WTC11 (cell line): ENCODE measurements around the gene MTCL1. TPM values are rescaled to one million over a fixed set of nuclear protein-coding genes. Genes with fewer than 3 reads are reported as not detected.

ENCODE experiments used
- ATAC-seq: fragments of 200-7000 bp; cut with Tn5 transposase; 2 replicates; pipeline ENCODE4 v1.10.0; 2021; ENCODE audit warnings: mild to moderate bottlenecking, moderate library complexity
- CTCF ChIA-PET: fragments of 300-600 bp; sonication (Branson Sonifier 250); formaldehyde crosslinking; loops from one replicate; lab custom pipeline; 2021; ENCODE audit warnings: antibody characterized with exemption; lab: Charles Lee
- POLR2A ChIA-PET: fragments of 350-600 bp; sonication (Branson Sonifier 250); formaldehyde crosslinking; loops from one replicate; lab custom pipeline; 2021; ENCODE audit warnings: antibody characterized with exemption; lab: Charles Lee
- DNase-seq: peaks from one replicate; pipeline ENCODE4 v3.0.0; 2021; ENCODE audit warnings: low spot score
- H3K27ac Mint-ChIP-seq: 2 replicates; pipeline ENCODE4 v1.8.0; 2021; ENCODE audit warnings: mixed read lengths
- H3K27me3 Mint-ChIP-seq: 2 replicates; pipeline ENCODE4 v1.8.0; 2021; ENCODE audit warnings: low read depth, mild to moderate bottlenecking, moderate library complexity, mixed read lengths
- H3K36me3 Mint-ChIP-seq: 2 replicates; pipeline ENCODE4 v1.8.0; 2021; ENCODE audit warnings: mixed read lengths
- H3K4me1 Mint-ChIP-seq: 2 replicates; pipeline ENCODE4 v1.8.0; 2022; ENCODE audit warnings: mixed read lengths
- H3K4me3 Mint-ChIP-seq: 2 replicates; pipeline ENCODE4 v1.8.0; 2021; ENCODE audit warnings: mild to moderate bottlenecking, moderate library complexity, mixed read lengths
- H3K9me3 Mint-ChIP-seq: 2 replicates; pipeline ENCODE4 v1.8.0; 2021; ENCODE audit warnings: mixed read lengths
- AFF4 ChIP-seq: sonication (generic); formaldehyde crosslinking; IDR thresholded peaks from 2 replicates; pipeline ENCODE4 v1.8.1; 2023; ENCODE audit warnings: mild to moderate bottlenecking, missing genetic modification reagents, borderline replicate concordance
- AR ChIP-seq: fragments of 250-450 bp; sonication (Bioruptor Pico); IDR thresholded peaks from 2 replicates; pipeline ENCODE4 v1.9.0; 2021; ENCODE audit warnings: mild to moderate bottlenecking
- ERG ChIP-seq: fragments of 250-450 bp; sonication (Bioruptor Pico); IDR thresholded peaks from 2 replicates; pipeline ENCODE4 v1.8.0; 2021; ENCODE audit warnings: mild to moderate bottlenecking
- ETV6 ChIP-seq: sonication (generic); formaldehyde crosslinking; IDR thresholded peaks from 2 replicates; pipeline ENCODE4 v1.8.1; 2022; ENCODE audit warnings: mild to moderate bottlenecking, missing genetic modification reagents
- HMGA2 ChIP-seq: fragments of 250-450 bp; sonication (Bioruptor Pico); IDR thresholded peaks from 2 replicates; pipeline ENCODE4 v1.4.0; 2021; ENCODE audit warnings: mild to moderate bottlenecking, moderate library complexity
- NFATC4 ChIP-seq: fragments of 250-450 bp; sonication (Bioruptor Pico); IDR thresholded peaks from 2 replicates; pipeline ENCODE4 v1.9.0; 2021; ENCODE audit warnings: mild to moderate bottlenecking
- NR2C2 ChIP-seq: sonication (generic); formaldehyde crosslinking; IDR thresholded peaks from 2 replicates; pipeline ENCODE4 v1.8.0; 2022; ENCODE audit warnings: mild to moderate bottlenecking, missing genetic modification reagents
- RELA ChIP-seq: sonication (generic); formaldehyde crosslinking; IDR thresholded peaks from 2 replicates; pipeline ENCODE4 v1.8.1; 2022; ENCODE audit warnings: missing genetic modification reagents, mild to moderate bottlenecking, borderline replicate concordance
- SOX15 ChIP-seq: fragments of 250-450 bp; sonication (Bioruptor Pico); IDR thresholded peaks from 2 replicates; pipeline ENCODE4 v1.9.0; 2021; ENCODE audit warnings: mild to moderate bottlenecking
- TCF7 ChIP-seq: sonication (generic); formaldehyde crosslinking; IDR thresholded peaks from 2 replicates; pipeline ENCODE4 v1.8.0; 2022; ENCODE audit warnings: mild to moderate bottlenecking, low read depth, missing genetic modification reagents, moderate library complexity
- TEAD1 ChIP-seq: sonication (generic); formaldehyde crosslinking; IDR thresholded peaks from 2 replicates; pipeline ENCODE4 v1.8.0; 2022; ENCODE audit warnings: mild to moderate bottlenecking, missing genetic modification reagents
- ZNF263 ChIP-seq: sonication (generic); formaldehyde crosslinking; IDR thresholded peaks from 2 replicates; pipeline ENCODE4 v1.8.1; 2022; ENCODE audit warnings: low read depth, mild to moderate bottlenecking, moderate library complexity, missing genetic modification reagents
- total RNA-seq: library from RNA; stranded (reverse); gene quantifications from 3 replicates; pipeline ENCODE4 v1.2.3, GENCODE V29; 2021
- TF ChIP-seq, protein P1 (sequence below): sonication (generic); formaldehyde crosslinking; IDR thresholded peaks from 2 replicates; pipeline ENCODE4 v1.8.1; 2022; ENCODE audit warnings: missing genetic modification reagents, borderline replicate concordance

Gene MTCL1
- total RNA-seq, 1 experiment from 2014 or later, result 64.3 TPM

DNA sequence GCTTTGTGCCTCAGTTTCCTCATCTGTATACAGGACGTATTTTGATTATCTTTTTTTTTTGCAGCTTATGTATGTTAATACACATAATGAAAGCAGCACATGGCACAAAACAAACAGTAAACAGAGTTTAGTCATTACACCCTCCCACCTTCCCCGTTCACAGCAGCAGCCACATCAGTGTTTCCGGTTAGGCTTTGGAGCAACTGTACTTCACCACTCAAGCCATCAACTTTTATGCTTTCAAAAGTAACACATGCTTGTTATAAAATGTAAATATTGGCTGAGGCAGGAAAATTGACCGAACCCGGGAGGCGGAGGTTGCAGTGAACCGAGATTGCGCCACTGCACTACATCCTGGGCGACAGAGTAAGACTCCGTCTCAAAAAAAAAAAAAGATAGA, 117.3 kb downstream of the MTCL1 start (continued):
- TF ChIP-seq AR (CRISPR knock-in tag), result no peak
- no peak for TF ChIP-seq AFF4 (CRISPR knock-in tag)
- no peak for TF ChIP-seq NFATC4 (CRISPR knock-in tag)
- TF ChIP-seq RELA (CRISPR knock-in tag), result no peak

DNA sequence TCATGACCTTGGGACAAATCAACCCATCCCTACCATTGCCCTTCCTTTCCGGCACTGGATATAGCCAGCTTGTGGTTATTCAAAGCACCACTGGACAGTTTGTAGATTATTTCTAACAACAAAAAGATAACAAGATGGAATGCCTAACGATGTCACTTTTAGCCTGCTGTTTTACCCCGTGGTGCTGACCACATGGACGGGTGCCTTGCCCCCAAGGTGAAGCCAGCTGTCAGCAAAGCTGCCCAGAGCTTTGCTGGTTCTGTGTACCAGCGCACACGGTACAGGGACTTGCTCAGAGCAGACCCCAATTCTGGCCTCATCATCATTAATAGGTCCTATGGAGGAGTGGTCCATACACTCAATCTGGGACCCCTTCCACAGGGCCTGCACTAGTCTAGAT, 118.2 kb downstream of the MTCL1 start:
- CTCF ChIA-PET, result no interaction called here
- H3K36me3 Mint-ChIP-seq, result peaks cover 44% of the 10 kb centered on the region

GRCh38 chr18:8824846-8825245, 119.5 kb downstream of the MTCL1 start:
- Mint-ChIP-seq H3K27me3 (no peaks in the 10 kb centered on the region), H3K4me1 (peaks cover 12% of the 10 kb centered on the region), H3K9me3 (no peaks in the 10 kb centered on the region), H3K36me3 (peaks cover 32% of the 10 kb centered on the region), H3K4me3 (no peak overlapping the region), H3K27ac (no peak overlapping the region)
- CTCF ChIA-PET, result no interaction called here
- TF ChIP-seq NR2C2 (CRISPR knock-in tag), result no peak
- TF ChIP-seq TEAD1 (CRISPR knock-in tag), result no peak
- TF ChIP-seq, protein P1, sequence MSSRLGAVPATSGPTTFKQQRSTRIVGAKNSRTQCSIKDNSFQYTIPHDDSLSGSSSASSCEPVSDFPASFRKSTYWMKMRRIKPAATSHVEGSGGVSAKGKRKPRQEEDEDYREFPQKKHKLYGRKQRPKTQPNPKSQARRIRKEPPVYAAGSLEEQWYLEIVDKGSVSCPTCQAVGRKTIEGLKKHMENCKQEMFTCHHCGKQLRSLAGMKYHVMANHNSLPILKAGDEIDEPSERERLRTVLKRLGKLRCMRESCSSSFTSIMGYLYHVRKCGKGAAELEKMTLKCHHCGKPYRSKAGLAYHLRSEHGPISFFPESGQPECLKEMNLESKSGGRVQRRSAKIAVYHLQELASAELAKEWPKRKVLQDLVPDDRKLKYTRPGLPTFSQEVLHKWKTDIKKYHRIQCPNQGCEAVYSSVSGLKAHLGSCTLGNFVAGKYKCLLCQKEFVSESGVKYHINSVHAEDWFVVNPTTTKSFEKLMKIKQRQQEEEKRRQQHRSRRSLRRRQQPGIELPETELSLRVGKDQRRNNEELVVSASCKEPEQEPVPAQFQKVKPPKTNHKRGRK (CRISPR knock-in tag), result no peak
- no peak for TF ChIP-seq ZNF263 (CRISPR knock-in tag)
- no peak for TF ChIP-seq ERG (CRISPR knock-in tag)
- no peak for TF ChIP-seq ETV6 (CRISPR knock-in tag)
- TF ChIP-seq SOX15 (CRISPR knock-in tag), result no peak
- ATAC-seq (no peak), DNase-seq (no peak)
- POLR2A ChIA-PET, result no interaction called here

More for the DNA sequence above, 118.2 kb downstream of the MTCL1 start:
- H3K4me1 Mint-ChIP-seq, result peaks cover 8% of the 10 kb centered on the region
- no peak for DNase-seq
- no peak for TF ChIP-seq ETV6 (CRISPR knock-in tag)
- TF ChIP-seq, all 79 proteins: peak for 0
- ATAC-seq, result no peak
- Mint-ChIP-seq H3K9me3 (no peaks in the 10 kb centered on the region), H3K27ac (no peak overlapping the region), H3K27me3 (no peaks in the 10 kb centered on the region), H3K4me3 (no peak overlapping the region)
- POLR2A ChIA-PET, result no interaction called here

DNA sequence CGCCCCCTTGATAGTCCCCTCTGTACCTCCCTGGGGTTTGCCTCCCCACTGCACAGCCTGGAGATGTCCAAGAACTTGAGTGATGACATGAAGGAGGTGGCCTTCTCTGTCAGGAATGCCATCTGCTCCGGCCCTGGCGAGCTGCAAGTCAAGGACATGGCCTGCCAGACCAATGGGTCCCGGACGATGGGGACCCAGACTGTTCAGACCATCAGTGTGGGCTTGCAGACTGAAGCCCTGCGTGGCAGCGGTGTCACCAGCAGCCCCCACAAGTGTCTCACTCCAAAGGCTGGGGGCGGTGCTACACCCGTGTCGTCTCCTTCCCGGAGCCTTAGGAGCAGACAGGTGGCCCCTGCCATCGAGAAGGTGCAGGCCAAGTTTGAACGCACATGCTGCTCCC, 119.9 kb downstream of the MTCL1 start:
- no peak overlapping the region for H3K27ac Mint-ChIP-seq
- CTCF ChIA-PET, result no interaction called here
- TF ChIP-seq HMGA2 (CRISPR knock-in tag) (no peak), TCF7 (CRISPR knock-in tag) (no peak)
- DNase-seq (no peak), ATAC-seq (no peak)
- H3K9me3 Mint-ChIP-seq, result no peaks in the 10 kb centered on the region
- peaks cover 31% of the 10 kb centered on the region for H3K36me3 Mint-ChIP-seq
- POLR2A ChIA-PET, result no interaction called here
- H3K27me3 Mint-ChIP-seq, result no peaks in the 10 kb centered on the region
- H3K4me1 Mint-ChIP-seq, result peaks cover 12% of the 10 kb centered on the region
- H3K4me3 Mint-ChIP-seq, result no peak overlapping the region
